ENCODE measurements around the gene CORO2B.

GRCh38 chr15:68629519-68630210 is 50.9 kb downstream of the CORO2B start:
- TF ChIP-seq, protein P1, sequence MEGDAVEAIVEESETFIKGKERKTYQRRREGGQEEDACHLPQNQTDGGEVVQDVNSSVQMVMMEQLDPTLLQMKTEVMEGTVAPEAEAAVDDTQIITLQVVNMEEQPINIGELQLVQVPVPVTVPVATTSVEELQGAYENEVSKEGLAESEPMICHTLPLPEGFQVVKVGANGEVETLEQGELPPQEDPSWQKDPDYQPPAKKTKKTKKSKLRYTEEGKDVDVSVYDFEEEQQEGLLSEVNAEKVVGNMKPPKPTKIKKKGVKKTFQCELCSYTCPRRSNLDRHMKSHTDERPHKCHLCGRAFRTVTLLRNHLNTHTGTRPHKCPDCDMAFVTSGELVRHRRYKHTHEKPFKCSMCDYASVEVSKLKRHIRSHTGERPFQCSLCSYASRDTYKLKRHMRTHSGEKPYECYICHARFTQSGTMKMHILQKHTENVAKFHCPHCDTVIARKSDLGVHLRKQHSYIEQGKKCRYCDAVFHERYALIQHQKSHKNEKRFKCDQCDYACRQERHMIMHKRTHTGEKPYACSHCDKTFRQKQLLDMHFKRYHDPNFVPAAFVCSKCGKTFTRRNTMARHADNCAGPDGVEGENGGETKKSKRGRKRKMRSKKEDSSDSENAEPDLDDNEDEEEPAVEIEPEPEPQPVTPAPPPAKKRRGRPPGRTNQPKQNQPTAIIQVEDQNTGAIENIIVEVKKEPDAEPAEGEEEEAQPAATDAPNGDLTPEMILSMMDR (conservative IDR thresholded peaks at IDR 0.05; ENCODE audit: low read depth, low read length): no peak
- TF ChIP-seq EZH2 (IDR thresholded peaks at IDR 0.05; ENCODE audit: borderline replicate concordance, low read depth, low read length, poor library complexity, severe bottlenecking): no peak

Measured in A673 (cell line).